NCI-H1092 treated with DMSO at 0.1 percent for 48 hours (cell line): ENCODE results near the gene GPR137.

ENCODE experiments used
- DNase-seq: peaks from one replicate; lab custom pipeline; 2025; lab: John Stamatoyannopoulos, UW

Gene GPR137

GRCh38 chr11:64249038-64249437 is 36.6 kb upstream of the GPR137 start:
- DNase-seq = no peak

- no peak for DNase-seq
These were observed 35.9 kb upstream of the GPR137 start for GRCh38 chr11:64249563-64250414.

GRCh38 chr11:64250415-64251015 is 35.1 kb upstream of the GPR137 start:
- peak; percentile 65 for DNase-seq

GRCh38 chr11:64251016-64251752 is 34.5 kb upstream of the GPR137 start, which contains the start of gene PLCB3:
PLCB3 (plus strand) TSS chr11:64251530; CDS start chr11:64251650, 120 bp downstream.
- DNase-seq = peak; percentile 65

- no peak for DNase-seq
These were observed 34.0 kb upstream of the GPR137 start for GRCh38 chr11:64251753-64252002.

GRCh38 chr11:64252003-64252872 is 33.4 kb upstream of the GPR137 start:
- DNase-seq = no peak

- no peak for DNase-seq
These were observed 32.6 kb upstream of the GPR137 start for GRCh38 chr11:64253043-64253442.

GRCh38 chr11:64253481-64253880 is 32.2 kb upstream of the GPR137 start:
- DNase-seq = no peak

GRCh38 chr11:64254326-64254725 is 31.3 kb upstream of the GPR137 start:
- no peak for DNase-seq

- DNase-seq = no peak
These were observed 30.2 kb upstream of the GPR137 start for GRCh38 chr11:64255135-64256128.

- DNase-seq = no peak
These were observed 29.3 kb upstream of the GPR137 start for GRCh38 chr11:64256300-64256699.

- no peak for DNase-seq
These were observed 27.3 kb upstream of the GPR137 start for GRCh38 chr11:64258356-64258755.

- DNase-seq = no peak
These were observed 26.6 kb upstream of the GPR137 start for GRCh38 chr11:64258946-64259532.

GRCh38 chr11:64259533-64260067 is 26.0 kb upstream of the GPR137 start:
- no peak for DNase-seq

GRCh38 chr11:64260147-64260708 is 25.4 kb upstream of the GPR137 start:
- no peak for DNase-seq

- no peak for DNase-seq
These were observed 24.0 kb upstream of the GPR137 start for GRCh38 chr11:64261556-64262080.

GRCh38 chr11:64262271-64263002 is 23.2 kb upstream of the GPR137 start:
- no peak for DNase-seq

- no peak for DNase-seq
These were observed 22.4 kb upstream of the GPR137 start for GRCh38 chr11:64263021-64263946.
